ENCODE measurements around the gene LGALS14. TPM values are rescaled to one million over a fixed set of nuclear protein-coding genes. Genes with fewer than 3 reads are reported as not detected.

LGALS14 gene
- total RNA-seq, 4 donors from 2014 or later, result not detected

DNA sequence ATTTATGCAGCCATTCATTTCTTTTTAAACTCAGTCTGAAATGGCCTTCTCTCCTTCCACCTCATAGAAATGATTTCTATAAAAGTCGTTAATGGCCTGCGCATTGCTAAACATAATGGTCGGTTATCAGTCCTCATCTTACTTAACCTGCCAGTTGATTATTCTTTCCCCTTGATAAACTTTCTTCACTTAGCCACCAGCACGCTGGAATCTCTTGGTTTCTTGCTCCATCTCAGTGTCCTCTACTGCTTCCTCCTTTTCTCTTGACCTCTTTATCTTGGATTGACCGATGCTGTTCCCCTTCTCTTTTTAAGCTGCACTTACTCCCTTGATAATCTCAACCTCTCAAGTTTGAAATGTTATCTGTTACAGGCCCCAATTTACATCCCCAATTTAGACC, 45.7 kb downstream of the LGALS14 start:
- no peak overlapping the region for H3K4me3 ChIP-seq
- H3K27ac ChIP-seq, result no peak overlapping the region
- peaks cover 13% of the 10 kb centered on the region for H3K27me3 ChIP-seq
- in situ Hi-C loops (cut with MboI; ENCODE audit: low pct_ligation_motif_present in 1 of 4, low pct_unique_long_range_greater_than_20kb in 1 of 4, low sequenced_read_pairs in 3 of 4), result no loop called here
- 80 to 84% methylated on average over 5 of the region's 5 CpGs for WGBS, 2 donors (ENCODE audit: low coverage in 1 of 2)
- no peak for DNase-seq
- no peaks in the 10 kb centered on the region for H3K4me1 ChIP-seq
- no peak for TF ChIP-seq POLR2A (IDR thresholded peaks at IDR 0.05)
- TF ChIP-seq CTCF (IDR thresholded peaks at IDR 0.05), result no peak
- TF ChIP-seq POLR2AphosphoS5 (IDR thresholded peaks at IDR 0.05), result no peak
- TF ChIP-seq EP300 (IDR thresholded peaks at IDR 0.05; ENCODE audit: low read depth), result no peak
- H3K36me3 ChIP-seq, result no peaks in the 10 kb centered on the region
- H3K9me3 ChIP-seq, result no peaks in the 10 kb centered on the region
- intact Hi-C loops (cut with DNase I; ENCODE audit: low total_unique reads), result no loop called here

- peaks cover 12% of the 10 kb centered on the region for H3K27me3 ChIP-seq
- no peaks in the 10 kb centered on the region for H3K4me1 ChIP-seq
- H3K27ac ChIP-seq, result no peak overlapping the region
- in situ Hi-C loops (cut with MboI; ENCODE audit: low pct_ligation_motif_present in 1 of 4, low pct_unique_long_range_greater_than_20kb in 1 of 4, low sequenced_read_pairs in 3 of 4), result no loop called here
- H3K9me3 ChIP-seq, result no peaks in the 10 kb centered on the region
- intact Hi-C loops (cut with DNase I; ENCODE audit: low total_unique reads), result no loop called here
- TF ChIP-seq POLR2AphosphoS5 (IDR thresholded peaks at IDR 0.05) (no peak), POLR2A (IDR thresholded peaks at IDR 0.05) (no peak), CTCF (IDR thresholded peaks at IDR 0.05) (no peak), EP300 (IDR thresholded peaks at IDR 0.05; ENCODE audit: low read depth) (no peak)
- no peaks in the 10 kb centered on the region for H3K36me3 ChIP-seq
- no peak for DNase-seq
- no peak overlapping the region for H3K4me3 ChIP-seq
Measured at GRCh38 chr19:39752390-39752789, 48.1 kb downstream of the LGALS14 start.

DNA sequence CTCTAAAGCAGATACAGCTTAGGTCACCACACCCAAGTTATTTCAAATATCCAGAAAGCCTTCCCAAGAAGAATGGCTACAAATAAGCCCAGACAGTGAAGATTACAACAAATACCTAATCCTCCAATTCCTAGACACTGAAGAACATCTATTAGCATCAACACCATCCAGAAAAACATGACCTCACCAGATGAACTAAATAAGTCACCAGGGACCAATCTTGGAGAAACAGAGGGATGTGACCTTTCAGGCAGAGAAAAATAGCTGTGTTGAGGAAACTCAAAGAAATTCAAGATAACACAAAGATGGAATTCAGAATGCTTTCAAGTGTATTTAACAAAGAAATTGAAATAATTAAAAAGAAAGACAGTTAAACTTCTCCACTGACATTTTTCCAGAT, 48.5 kb downstream of the LGALS14 start:
- Histone ChIP-seq H3K27ac (no peak overlapping the region), H3K27me3 (peaks cover 14% of the 10 kb centered on the region), H3K36me3 (no peaks in the 10 kb centered on the region), H3K4me1 (no peaks in the 10 kb centered on the region), H3K9me3 (no peaks in the 10 kb centered on the region), H3K4me3 (no peak overlapping the region)
- in situ Hi-C loops (cut with MboI; ENCODE audit: low pct_ligation_motif_present in 1 of 4, low pct_unique_long_range_greater_than_20kb in 1 of 4, low sequenced_read_pairs in 3 of 4), result no loop called here
- TF ChIP-seq POLR2A (IDR thresholded peaks at IDR 0.05) (no peak), CTCF (IDR thresholded peaks at IDR 0.05) (no peak), EP300 (IDR thresholded peaks at IDR 0.05; ENCODE audit: low read depth) (no peak), POLR2AphosphoS5 (IDR thresholded peaks at IDR 0.05) (no peak)
- intact Hi-C loops (cut with DNase I; ENCODE audit: low total_unique reads), result no loop called here
- DNase-seq, result no peak

GRCh38 chr19:39754544-39754943, 50.3 kb downstream of the LGALS14 start:
- intact Hi-C loops (cut with DNase I; ENCODE audit: low total_unique reads) (no loop called here), in situ Hi-C loops (cut with MboI; ENCODE audit: low pct_ligation_motif_present in 1 of 4, low pct_unique_long_range_greater_than_20kb in 1 of 4, low sequenced_read_pairs in 3 of 4) (no loop called here)
- Histone ChIP-seq H3K4me1 (no peaks in the 10 kb centered on the region), H3K36me3 (no peaks in the 10 kb centered on the region), H3K9me3 (no peaks in the 10 kb centered on the region), H3K27me3 (peaks cover 25% of the 10 kb centered on the region), H3K27ac (no peak overlapping the region), H3K4me3 (no peak overlapping the region)
- WGBS, 2 donors (ENCODE audit: low coverage in 1 of 2), result 62 to 71% methylated on average over 2 of the region's 2 CpGs
- TF ChIP-seq POLR2A (IDR thresholded peaks at IDR 0.05), result no peak
- no peak for TF ChIP-seq EP300 (IDR thresholded peaks at IDR 0.05; ENCODE audit: low read depth)
- no peak for TF ChIP-seq CTCF (IDR thresholded peaks at IDR 0.05)
- TF ChIP-seq POLR2AphosphoS5 (IDR thresholded peaks at IDR 0.05), result no peak
- no peak for DNase-seq

All from transverse colon (tissue), 4 donors.